Measurements from ENCODE around the gene COPRS. TPM values are rescaled to one million over a fixed set of nuclear protein-coding genes. Genes with fewer than 3 reads are reported as not detected.

Gene COPRS
- polyA plus RNA-seq, 3 donors = 11.7 to 40.0 (median 38.9) TPM

GRCh38 chr17:31857920-31858641, 963 bp downstream of the COPRS start:
- intact Hi-C loops (cut with micrococcal nuclease) = loop anchor here (5.0 kb wide), 1 partner anchor 44 kb away; the partner anchor contains the start of gene UTP6 (in 2 of the 2)
- Histone ChIP-seq H3K4me3 (replicated peaks in 1 of 3; ENCODE audit: low read depth in 2 of 3, low read length in 3 of 3) (peak overlapping the region; percentile 54 to 79 (median 54)), H3K79me2 (ENCODE audit: insufficient read depth, low read length) (peaks cover 11% of the 10 kb centered on the region), H3K27me3 (ENCODE audit: control insufficient read depth in 2 of 2, insufficient read depth in 2 of 2, low read length in 2 of 2) (no peaks in the 10 kb centered on the region), H3K4me1 (ENCODE audit: control insufficient read depth in 1 of 2, insufficient read depth in 2 of 2, low read length in 2 of 2) (peaks cover 13 to 20% of the 10 kb centered on the region in 2 donors), H3K4me2 (replicated peaks; ENCODE audit: extremely low read depth, low read length, poor library complexity, severe bottlenecking) (peak overlapping the region; percentile 95), H2AFZ (ENCODE audit: insufficient read depth, low read depth, low read length, poor library complexity, severe bottlenecking) (peak overlapping the region; percentile 93), H3K36me3 (replicated peaks in 1 of 2; ENCODE audit: control insufficient read depth in 1 of 2, insufficient read depth in 2 of 2, low read length in 2 of 2) (peaks cover 14 to 23% of the 10 kb centered on the region in 2 donors), H3K9me3 (replicated peaks in 1 of 2; ENCODE audit: control insufficient read depth in 1 of 2, insufficient read depth in 1 of 2, low read length in 2 of 2) (no peaks in the 10 kb centered on the region), H3K9ac (ENCODE audit: insufficient read depth, low read length, poor library complexity, severe bottlenecking) (peak overlapping the region; percentile 57), H3K27ac (ENCODE audit: low read depth in 1 of 2, low read length in 2 of 2) (no peak overlapping the region), H4K20me1 (ENCODE audit: insufficient read depth, low read length) (no peaks in the 10 kb centered on the region)
- peak overlapping the region; percentile 84 to 91 for H3K4me3 Mint-ChIP-seq
- no peak for DNase-seq
- WGBS (ENCODE audit: insufficient coverage) = 40% methylated on average over 13 of the region's 13 CpGs
- no peaks in the 10 kb centered on the region for H3K9me3 Mint-ChIP-seq
- H3K36me3 Mint-ChIP-seq = peaks cover 9 to 23% of the 10 kb centered on the region in 2 donors
- no peak for TF ChIP-seq CTCF (IDR thresholded peaks at IDR 0.05)
- H3K4me1 Mint-ChIP-seq = peaks cover 23% of the 10 kb centered on the region
- H3K27me3 Mint-ChIP-seq (ENCODE audit: low read depth in 3 of 3) = peaks cover 0 to 2% (median 0%) of the 10 kb centered on the region in 3 donors
- peak overlapping the region in 5 of 7 donors; percentile 7 to 78 (median 45) for H3K27ac Mint-ChIP-seq

- TF ChIP-seq CTCF (IDR thresholded peaks at IDR 0.05) = no peak
- Histone ChIP-seq H4K20me1 (ENCODE audit: insufficient read depth, low read length) (no peaks in the 10 kb centered on the region), H3K27ac (ENCODE audit: low read depth in 1 of 2, low read length in 2 of 2) (no peak overlapping the region), H3K9ac (ENCODE audit: insufficient read depth, low read length, poor library complexity, severe bottlenecking) (no peak overlapping the region), H3K4me2 (replicated peaks; ENCODE audit: extremely low read depth, low read length, poor library complexity, severe bottlenecking) (no peak overlapping the region), H3K79me2 (ENCODE audit: insufficient read depth, low read length) (peaks cover 11% of the 10 kb centered on the region), H2AFZ (ENCODE audit: insufficient read depth, low read depth, low read length, poor library complexity, severe bottlenecking) (no peak overlapping the region), H3K27me3 (ENCODE audit: control insufficient read depth in 2 of 2, insufficient read depth in 2 of 2, low read length in 2 of 2) (no peaks in the 10 kb centered on the region), H3K4me3 (replicated peaks in 1 of 3; ENCODE audit: low read depth in 2 of 3, low read length in 3 of 3) (no peak overlapping the region), H3K9me3 (replicated peaks in 1 of 2; ENCODE audit: control insufficient read depth in 1 of 2, insufficient read depth in 1 of 2, low read length in 2 of 2) (no peaks in the 10 kb centered on the region), H3K4me1 (ENCODE audit: control insufficient read depth in 1 of 2, insufficient read depth in 2 of 2, low read length in 2 of 2) (peaks cover 13 to 20% of the 10 kb centered on the region in 2 donors), H3K36me3 (replicated peaks in 1 of 2; ENCODE audit: control insufficient read depth in 1 of 2, insufficient read depth in 2 of 2, low read length in 2 of 2) (peaks cover 10 to 22% of the 10 kb centered on the region in 2 donors)
- peaks cover 14 to 23% of the 10 kb centered on the region in 2 donors for H3K36me3 Mint-ChIP-seq
- H3K27me3 Mint-ChIP-seq (ENCODE audit: low read depth in 3 of 3) = peaks cover 0 to 2% (median 2%) of the 10 kb centered on the region in 3 donors
- H3K27ac Mint-ChIP-seq = peak overlapping the region in 2 of 7 donors; percentile 32 to 59
- H3K4me1 Mint-ChIP-seq = peaks cover 23% of the 10 kb centered on the region
- no peak for DNase-seq
- intact Hi-C loops (cut with micrococcal nuclease) = loop anchor here (5.0 kb wide), 1 partner anchor 46 kb away; the partner anchor contains the start of gene UTP6 (in 2 of the 2)
- no peak overlapping the region for H3K4me3 Mint-ChIP-seq
- 100% methylated on average over 2 of the region's 4 CpGs for WGBS (ENCODE audit: insufficient coverage)
- no peaks in the 10 kb centered on the region for H3K9me3 Mint-ChIP-seq
Measured at GRCh38 chr17:31856750-31857149, 2.3 kb downstream of the COPRS start.

All from CD14-positive monocyte (primary cell).